Activated T-helper 17 cell treated with anti-CD3 and anti-CD28 coated beads, Interleukin-2, amount 50 U/mL, for 72 hours (primary cell): ENCODE measurements around the gene HSPA5. TPM values are rescaled to one million over a fixed set of nuclear protein-coding genes. Genes with fewer than 3 reads are reported as not detected.
"Not testable (repeated sequence)": the region's sequence is repeated elsewhere in the genome, so short reads cannot be mapped to it uniquely, and the experiment has no call there.

Source experiments
- ATAC-seq: fragments of 150-1000 bp; cut with Tn5 transposase; replicated peaks from 2 replicates; pipeline ENCODE4 v1.10.0; 2021; ENCODE audit warnings: mild to moderate bottlenecking, moderate library complexity
- H3K27ac Mint-ChIP-seq: one replicate; pipeline ENCODE4 v1.8.0; 2022; ENCODE audit warnings: mixed read lengths
- H3K27me3 Mint-ChIP-seq: one replicate; pipeline ENCODE4 v1.8.0; 2022; ENCODE audit warnings: mixed read lengths
- H3K36me3 Mint-ChIP-seq: one replicate; pipeline ENCODE4 v1.8.0; 2022; ENCODE audit warnings: low read depth, mild to moderate bottlenecking, mixed read lengths
- H3K4me1 Mint-ChIP-seq: one replicate; pipeline ENCODE4 v1.8.0; 2022; ENCODE audit warnings: mixed read lengths
- H3K4me3 Mint-ChIP-seq: one replicate; pipeline ENCODE4 v1.8.0; 2022; ENCODE audit warnings: mild to moderate bottlenecking, mixed read lengths
- H3K9me3 Mint-ChIP-seq: one replicate; pipeline ENCODE4 v1.8.0; 2022; ENCODE audit warnings: mixed read lengths
- total RNA-seq, 2 donors: library from RNA; stranded (reverse); gene quantifications; one replicate each; pipeline ENCODE4 v1.2.3, GENCODE V29; 2022

Gene HSPA5
- total RNA-seq, 2 donors from 2014 or later: 107 to 172 TPM

DNA sequence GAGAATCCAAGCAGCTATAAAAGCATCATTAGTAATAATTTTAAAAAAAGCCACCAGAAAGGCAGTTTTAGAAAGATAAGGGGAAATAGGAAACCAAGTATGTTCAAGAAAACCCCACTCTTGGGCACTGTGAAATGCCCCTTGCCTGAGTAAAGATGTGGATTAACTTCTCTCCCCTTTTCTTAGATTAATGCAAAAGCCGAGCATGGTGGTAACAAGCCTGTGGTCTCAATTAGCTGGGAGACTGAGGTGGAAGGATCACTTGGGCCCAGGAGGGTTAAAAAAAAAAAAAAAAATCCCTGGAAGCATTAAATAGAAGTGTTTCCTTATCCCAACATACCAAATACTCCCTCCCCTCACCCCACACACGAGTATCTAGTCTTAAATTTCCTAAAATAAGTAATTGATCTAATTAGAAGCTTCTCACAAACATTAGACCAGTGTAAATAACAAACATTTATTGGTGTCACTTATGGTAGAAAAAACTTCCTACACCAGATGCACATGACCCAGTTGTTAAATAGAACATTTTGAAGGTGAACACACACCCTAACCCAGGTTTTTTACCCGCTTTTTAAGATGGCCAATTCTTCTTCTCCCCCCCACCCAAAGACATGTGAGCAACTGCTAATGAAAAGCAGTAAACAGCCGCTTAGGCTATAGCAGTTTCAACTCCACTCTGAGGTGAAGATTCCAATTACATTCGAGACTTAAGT is 5.2 kb downstream of the HSPA5 start:
- no peaks in the 10 kb centered on the region for H3K9me3 Mint-ChIP-seq
- H3K36me3 Mint-ChIP-seq: peaks cover 98% of the 10 kb centered on the region
- H3K27ac Mint-ChIP-seq: peak overlapping the region; percentile 99
- peaks cover 23% of the 10 kb centered on the region for H3K4me1 Mint-ChIP-seq
- no peak for ATAC-seq
- no peaks in the 10 kb centered on the region for H3K27me3 Mint-ChIP-seq
- peak overlapping the region; percentile 99 for H3K4me3 Mint-ChIP-seq

GRCh38 chr9:125234099-125234498 is 7.0 kb downstream of the HSPA5 start:
- H3K36me3 Mint-ChIP-seq: peaks cover 98% of the 10 kb centered on the region
- not testable (repeated sequence) for H3K27ac Mint-ChIP-seq, H3K27me3 Mint-ChIP-seq, H3K9me3 Mint-ChIP-seq, H3K4me3 Mint-ChIP-seq
- ATAC-seq: peak; percentile 4
- peaks cover 22% of the 10 kb centered on the region for H3K4me1 Mint-ChIP-seq

DNA sequence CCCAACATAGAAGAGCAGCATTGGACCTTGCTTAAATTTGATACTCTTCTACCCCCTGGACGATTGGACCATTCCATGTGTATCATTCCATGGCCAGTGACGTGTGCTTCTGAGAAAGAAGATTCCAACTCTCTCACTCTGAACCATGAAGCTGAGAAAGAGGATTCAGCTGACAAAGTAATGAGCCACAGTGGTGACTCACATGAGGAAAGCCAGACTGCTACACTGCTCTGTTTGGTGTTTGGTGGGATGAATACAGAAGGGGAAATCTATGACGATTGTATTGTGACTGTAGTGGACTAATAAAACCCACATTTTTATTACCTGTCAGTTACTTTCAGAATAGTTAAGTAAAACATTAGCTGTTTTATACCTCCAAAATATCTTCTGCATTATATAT is 7.5 kb downstream of the HSPA5 start:
- no peak overlapping the region for H3K4me3 Mint-ChIP-seq
- peaks cover 96% of the 10 kb centered on the region for H3K36me3 Mint-ChIP-seq
- no peaks in the 10 kb centered on the region for H3K27me3 Mint-ChIP-seq
- H3K9me3 Mint-ChIP-seq: no peaks in the 10 kb centered on the region
- H3K27ac Mint-ChIP-seq: peak overlapping the region; percentile 31
- H3K4me1 Mint-ChIP-seq: peaks cover 18% of the 10 kb centered on the region
- ATAC-seq: peak; percentile 67

- Mint-ChIP-seq H3K4me3 (no peak overlapping the region), H3K36me3 (peaks cover 55% of the 10 kb centered on the region), H3K27me3 (no peaks in the 10 kb centered on the region), H3K4me1 (no peaks in the 10 kb centered on the region), H3K27ac (no peak overlapping the region), H3K9me3 (no peaks in the 10 kb centered on the region)
- no peak for ATAC-seq
These were observed 13.4 kb downstream of the HSPA5 start for GRCh38 chr9:125227761-125228160.

DNA sequence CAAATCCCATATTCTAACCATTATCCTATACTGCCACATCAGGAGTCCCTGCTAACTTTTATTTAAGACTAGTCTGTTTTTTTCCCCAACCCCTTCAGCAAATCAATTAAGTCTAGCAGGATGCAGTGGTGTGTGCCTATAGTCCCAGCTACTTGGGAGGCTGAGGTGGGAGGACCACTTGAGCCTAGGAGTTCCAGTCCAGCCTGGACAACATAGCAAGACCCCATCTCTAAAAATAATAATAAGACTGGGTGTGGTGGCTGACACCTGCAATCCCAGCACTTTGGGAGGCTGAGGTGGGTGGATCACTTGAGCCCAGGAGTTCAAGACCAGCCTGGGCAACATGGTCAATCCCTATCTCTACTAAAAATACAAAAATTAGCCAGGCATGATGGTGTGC is 16.3 kb downstream of the HSPA5 start:
- not testable (repeated sequence) for H3K9me3 Mint-ChIP-seq, H3K4me3 Mint-ChIP-seq, H3K27me3 Mint-ChIP-seq, ATAC-seq, H3K27ac Mint-ChIP-seq, H3K4me1 Mint-ChIP-seq
- H3K36me3 Mint-ChIP-seq: peaks cover 51% of the 10 kb centered on the region

DNA sequence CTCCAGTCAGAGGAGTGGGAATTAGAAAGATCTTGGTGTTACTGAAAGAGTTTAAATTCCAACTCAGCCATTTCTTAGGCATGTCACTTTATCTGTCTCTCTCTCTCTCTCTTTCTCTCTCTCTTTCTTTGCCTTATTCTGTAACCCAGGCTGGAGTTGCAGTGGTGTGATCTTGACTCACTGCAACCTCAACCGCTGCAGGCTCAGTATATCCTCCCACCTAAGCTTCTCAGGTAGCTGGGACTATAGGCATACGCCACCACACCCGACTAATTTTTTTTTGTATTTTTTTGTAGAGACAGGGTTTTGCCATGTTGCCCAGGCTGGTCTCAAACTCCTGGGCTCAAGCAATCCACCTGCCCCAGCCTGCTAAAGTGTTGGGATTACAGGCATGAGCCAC is 22.5 kb downstream of the HSPA5 start:
- H3K27me3 Mint-ChIP-seq: no peaks in the 10 kb centered on the region
- no peak overlapping the region for H3K27ac Mint-ChIP-seq
- H3K9me3 Mint-ChIP-seq: no peaks in the 10 kb centered on the region
- no peak for ATAC-seq
- peaks cover 68% of the 10 kb centered on the region for H3K36me3 Mint-ChIP-seq
- no peak overlapping the region for H3K4me3 Mint-ChIP-seq
- no peaks in the 10 kb centered on the region for H3K4me1 Mint-ChIP-seq

GRCh38 chr9:125214186-125214585 is 27.0 kb downstream of the HSPA5 start:
- Mint-ChIP-seq H3K4me3 (no peak overlapping the region), H3K27me3 (no peaks in the 10 kb centered on the region), H3K4me1 (no peaks in the 10 kb centered on the region), H3K9me3 (no peaks in the 10 kb centered on the region), H3K36me3 (peaks cover 76% of the 10 kb centered on the region), H3K27ac (peak overlapping the region; percentile 37)
- ATAC-seq: no peak

DNA sequence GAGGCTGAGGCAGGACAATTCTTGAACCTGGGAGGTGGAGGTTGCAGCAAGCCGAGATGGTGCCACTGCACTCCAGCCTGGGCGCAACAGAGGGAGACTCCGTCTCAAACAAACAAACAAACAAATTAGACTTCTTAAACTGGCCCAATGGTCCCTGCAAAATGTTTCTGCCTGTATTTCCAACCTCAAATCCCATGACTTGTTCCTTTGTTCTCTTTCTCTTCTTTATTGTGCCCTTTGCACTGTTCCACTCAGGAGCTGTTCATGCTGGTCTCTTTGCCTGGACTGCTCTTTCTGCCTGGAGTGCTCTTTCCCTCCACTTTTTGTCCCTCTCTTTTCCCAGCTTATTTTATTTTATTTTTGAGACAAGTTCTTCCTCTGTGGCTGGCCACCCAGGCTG is 36.7 kb downstream of the HSPA5 start:
- ATAC-seq: no peak
- Mint-ChIP-seq H3K27ac (peak overlapping the region; percentile 5), H3K4me1 (peaks cover 15% of the 10 kb centered on the region), H3K4me3 (no peak overlapping the region), H3K9me3 (no peaks in the 10 kb centered on the region), H3K36me3 (peaks cover 70% of the 10 kb centered on the region), H3K27me3 (no peaks in the 10 kb centered on the region)

DNA sequence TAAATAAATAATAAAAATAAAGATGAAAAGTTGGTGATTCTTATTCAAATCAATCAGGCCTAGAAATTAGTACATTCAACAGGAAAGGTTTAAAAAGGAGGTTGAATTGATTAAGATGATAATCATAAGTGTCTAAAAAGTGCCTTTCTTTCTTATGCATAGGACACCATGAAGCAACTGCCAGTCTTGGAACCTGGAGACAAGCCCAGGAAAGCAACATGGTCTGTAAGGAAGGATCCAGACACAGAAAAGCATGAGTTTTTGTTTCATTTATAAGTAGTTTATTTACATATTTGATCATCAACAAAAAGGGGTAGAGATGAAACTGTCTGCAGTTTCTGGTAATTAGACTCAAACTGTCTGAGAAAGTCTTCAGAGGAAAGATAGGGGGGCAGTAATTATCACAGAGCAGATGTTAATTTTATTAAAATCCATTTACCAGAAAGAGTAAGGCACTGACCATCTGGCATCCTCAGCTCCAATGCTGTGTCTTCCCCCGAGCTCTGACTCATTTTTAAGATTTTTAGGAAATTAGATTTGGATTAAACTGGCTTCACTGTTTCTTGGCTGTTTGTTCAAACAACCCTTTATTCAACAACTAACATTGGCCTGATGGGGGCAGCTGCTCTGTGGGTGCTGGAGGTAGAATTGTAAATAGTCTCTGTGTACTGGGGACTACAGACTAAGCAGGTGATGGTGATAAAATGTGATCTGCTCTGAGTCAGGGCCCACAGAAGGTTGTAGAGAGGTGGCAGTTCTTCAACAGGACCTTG is 38.1 kb downstream of the HSPA5 start:
- Mint-ChIP-seq H3K4me3 (no peak overlapping the region), H3K27ac (peak overlapping the region; percentile 17), H3K4me1 (peaks cover 15% of the 10 kb centered on the region), H3K9me3 (no peaks in the 10 kb centered on the region), H3K36me3 (peaks cover 55% of the 10 kb centered on the region), H3K27me3 (no peaks in the 10 kb centered on the region)
- ATAC-seq: no peak

GRCh38 chr9:125200216-125201047 is 40.7 kb downstream of the HSPA5 start, which contains the start of gene RABEPK:
Gene RABEPK, plus strand, starts transcription at chr9:125200542. Its CDS starts 2,472 bp downstream, at chr9:125203014.
- Mint-ChIP-seq H3K4me1 (peaks cover 15% of the 10 kb centered on the region), H3K27ac (peak within 1 kb of the TSS; percentile 91), H3K36me3 (peaks cover 29% of the 10 kb centered on the region), H3K27me3 (no peaks in the 10 kb centered on the region), H3K9me3 (no peaks in the 10 kb centered on the region), H3K4me3 (peak within 1 kb of the TSS; percentile 87)
- peak; percentile 99 for ATAC-seq

DNA sequence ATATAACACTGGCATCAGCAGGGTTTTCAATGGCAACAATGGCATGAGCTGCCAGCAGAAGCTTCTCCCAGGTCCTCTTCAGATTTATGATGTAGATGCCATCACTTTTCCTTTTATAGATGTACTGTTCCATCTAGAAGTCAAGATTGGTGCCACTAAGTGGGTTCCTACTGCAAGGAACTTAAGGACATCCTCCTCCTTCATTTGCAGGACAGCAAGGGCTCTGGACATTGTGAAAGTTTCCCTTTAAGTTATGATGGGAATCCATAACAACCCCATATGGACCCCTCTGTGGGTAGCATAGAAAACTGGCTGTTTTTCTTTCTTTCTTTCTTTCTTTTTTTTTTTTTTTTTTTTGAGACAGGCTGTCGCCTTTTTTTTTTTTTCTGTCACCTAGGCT is 45.6 kb downstream of the HSPA5 start:
- Mint-ChIP-seq H3K4me3 (peak overlapping the region; percentile 79), H3K4me1 (peaks cover 13% of the 10 kb centered on the region), H3K27ac (peak overlapping the region; percentile 87)
- not testable (repeated sequence) for H3K9me3 Mint-ChIP-seq, H3K27me3 Mint-ChIP-seq, H3K36me3 Mint-ChIP-seq, ATAC-seq

GRCh38 chr9:125194466-125194865 is 46.7 kb downstream of the HSPA5 start:
- H3K27ac Mint-ChIP-seq: peak overlapping the region; percentile 87
- not testable (repeated sequence) for H3K27me3 Mint-ChIP-seq, H3K36me3 Mint-ChIP-seq, H3K9me3 Mint-ChIP-seq, ATAC-seq
- peaks cover 13% of the 10 kb centered on the region for H3K4me1 Mint-ChIP-seq
- peak overlapping the region; percentile 79 for H3K4me3 Mint-ChIP-seq

- Mint-ChIP-seq H3K4me1 (peaks cover 15% of the 10 kb centered on the region), H3K27ac (peak overlapping the region; percentile 97), H3K27me3 (no peaks in the 10 kb centered on the region), H3K4me3 (peak overlapping the region; percentile 96), H3K36me3 (peaks cover 16% of the 10 kb centered on the region), H3K9me3 (no peaks in the 10 kb centered on the region)
- ATAC-seq: peak; percentile 14
These were observed 50.8 kb downstream of the HSPA5 start for GRCh38 chr9:125190361-125190801.
